HepG2 (cell line): Measurements from ENCODE around the gene CCDC158. TPM values are rescaled to one million over a fixed set of nuclear protein-coding genes. Genes with fewer than 3 reads are reported as not detected.

ENCODE experiments used
- ATF6 ChIP-seq: sonication (generic); formaldehyde crosslinking; conservative IDR thresholded peaks from 2 replicates; pipeline ENCODE4 v1.4.0; 2020; ENCODE audit warnings: missing genetic modification reagents
- EEA1 ChIP-seq: sonication (generic); formaldehyde crosslinking; IDR thresholded peaks from 2 replicates; pipeline ENCODE4 v1.5.1; 2020; ENCODE audit warnings: mild to moderate bottlenecking, missing genetic modification reagents, borderline replicate concordance
- EHMT2 ChIP-seq: fragments of 200-600 bp; sonication (generic); IDR thresholded peaks from 2 replicates; pipeline ENCODE4 v1.7.0; 2017; ENCODE audit warnings: antibody characterized with exemption, low read depth, low read length, borderline replicate concordance
- EP300 ChIP-seq, 3 experiments: sonication (generic) in 1 of 3; formaldehyde crosslinking in 1 of 3; IDR thresholded peaks; 2 replicates each; pipeline versions ENCODE4 v1.5.1 to v1.6.1; 2011 to 2020; ENCODE audit warnings: low read depth in 2 of 3, low read length in 2 of 3, borderline replicate concordance in 1 of 3, improper control_type of control experiment in 1 of 3, mild to moderate bottlenecking in 1 of 3, missing genetic modification reagents in 1 of 3, moderate library complexity in 1 of 3
- ESRRA ChIP-seq: sonication (generic); formaldehyde crosslinking; IDR thresholded peaks from 2 replicates; pipeline ENCODE4 v1.5.1; 2020; ENCODE audit warnings: mild to moderate bottlenecking, low read depth, missing genetic modification reagents
- HNF1A ChIP-seq, 2 experiments: sonication (generic) in 1 of 2; formaldehyde crosslinking in 1 of 2; IDR thresholded peaks; 2 replicates each; pipeline versions ENCODE4 v1.4.0 to v1.6.1; 2016 to 2020; ENCODE audit warnings: borderline replicate concordance in 1 of 2, low read depth in 1 of 2, mild to moderate bottlenecking in 1 of 2, missing genetic modification reagents in 1 of 2
- HOXA9 ChIP-seq: sonication (generic); formaldehyde crosslinking; IDR thresholded peaks from 2 replicates; pipeline ENCODE4 v1.8.1; 2022; ENCODE audit warnings: missing genetic modification reagents, mild to moderate bottlenecking, moderate library complexity, borderline replicate concordance
- KDM6A ChIP-seq: IDR thresholded peaks from 2 replicates; pipeline ENCODE4 v1.6.1; 2016; ENCODE audit warnings: low read depth
- RORA ChIP-seq: sonication (generic); formaldehyde crosslinking; IDR thresholded peaks from 2 replicates; pipeline ENCODE4 v1.5.0; 2020; ENCODE audit warnings: mild to moderate bottlenecking, missing genetic modification reagents, moderate library complexity
- SMAD3 ChIP-seq: sonication (generic); formaldehyde crosslinking; IDR thresholded peaks from 2 replicates; pipeline ENCODE4 v1.4.0; 2020; ENCODE audit warnings: missing genetic modification reagents
- YEATS4 ChIP-seq: sonication (generic); formaldehyde crosslinking; IDR thresholded peaks from 2 replicates; pipeline ENCODE4 v1.4.0; 2020; ENCODE audit warnings: missing genetic modification reagents, borderline replicate concordance
- ZBTB46 ChIP-seq: sonication (generic); formaldehyde crosslinking; IDR thresholded peaks from 2 replicates; pipeline ENCODE4 v1.4.0; 2020; ENCODE audit warnings: mild to moderate bottlenecking, missing genetic modification reagents, borderline replicate concordance
- ZBTB7B ChIP-seq: sonication (generic); formaldehyde crosslinking; IDR thresholded peaks from 2 replicates; pipeline ENCODE4 v1.4.0; 2020; ENCODE audit warnings: missing genetic modification reagents
- ZFX ChIP-seq: sonication (generic); formaldehyde crosslinking; IDR thresholded peaks from 2 replicates; pipeline ENCODE4 v1.4.0; 2020; ENCODE audit warnings: mild to moderate bottlenecking, low read depth, missing genetic modification reagents, moderate library complexity
- ZNF776 ChIP-seq: sonication (generic); formaldehyde crosslinking; IDR thresholded peaks from 2 replicates; pipeline ENCODE4 v1.4.0; 2020; ENCODE audit warnings: mild to moderate bottlenecking, missing genetic modification reagents
- polyA plus RNA-seq, 8 experiments: library from polyadenylated mRNA; depleted of rRNA in 3 of 8; stranded (reverse) in 7 of 8; unstranded in 1 of 8; fragments of >200 nt; fragmentation: Illumina TruSeq in 4 of 8; extraction: Trizol in 4 of 8; gene quantifications; 2 replicates each; pipeline versions ENCODE4 v1.2.1 to v1.2.3, GENCODE V29; 2011 to 2016; ENCODE audit warnings: low read depth in 4 of 8, missing spikeins in 1 of 8, mixed read lengths in 1 of 8; ENCODE audit not compliant: insufficient read depth in 1 of 8
- total RNA-seq, 5 experiments: library from RNA; depleted of rRNA; stranded (reverse); fragments of >200 nt; fragmentation: Illumina TruSeq; extraction: Trizol; gene quantifications; 2 replicates each; pipeline ENCODE4 v1.2.3, GENCODE V29; 2016; ENCODE audit warnings: low read depth in 1 of 5
- TF ChIP-seq, protein P1 (sequence below): sonication (generic); formaldehyde crosslinking; IDR thresholded peaks from 2 replicates; pipeline ENCODE4 v1.4.0; 2020; ENCODE audit warnings: missing genetic modification reagents

CCDC158 gene
- total and polyA plus RNA-seq, 2 of the 13 experiments (the other 11 are each of a cell fraction or from before 2014, with no cell fraction given) = not detected

DNA sequence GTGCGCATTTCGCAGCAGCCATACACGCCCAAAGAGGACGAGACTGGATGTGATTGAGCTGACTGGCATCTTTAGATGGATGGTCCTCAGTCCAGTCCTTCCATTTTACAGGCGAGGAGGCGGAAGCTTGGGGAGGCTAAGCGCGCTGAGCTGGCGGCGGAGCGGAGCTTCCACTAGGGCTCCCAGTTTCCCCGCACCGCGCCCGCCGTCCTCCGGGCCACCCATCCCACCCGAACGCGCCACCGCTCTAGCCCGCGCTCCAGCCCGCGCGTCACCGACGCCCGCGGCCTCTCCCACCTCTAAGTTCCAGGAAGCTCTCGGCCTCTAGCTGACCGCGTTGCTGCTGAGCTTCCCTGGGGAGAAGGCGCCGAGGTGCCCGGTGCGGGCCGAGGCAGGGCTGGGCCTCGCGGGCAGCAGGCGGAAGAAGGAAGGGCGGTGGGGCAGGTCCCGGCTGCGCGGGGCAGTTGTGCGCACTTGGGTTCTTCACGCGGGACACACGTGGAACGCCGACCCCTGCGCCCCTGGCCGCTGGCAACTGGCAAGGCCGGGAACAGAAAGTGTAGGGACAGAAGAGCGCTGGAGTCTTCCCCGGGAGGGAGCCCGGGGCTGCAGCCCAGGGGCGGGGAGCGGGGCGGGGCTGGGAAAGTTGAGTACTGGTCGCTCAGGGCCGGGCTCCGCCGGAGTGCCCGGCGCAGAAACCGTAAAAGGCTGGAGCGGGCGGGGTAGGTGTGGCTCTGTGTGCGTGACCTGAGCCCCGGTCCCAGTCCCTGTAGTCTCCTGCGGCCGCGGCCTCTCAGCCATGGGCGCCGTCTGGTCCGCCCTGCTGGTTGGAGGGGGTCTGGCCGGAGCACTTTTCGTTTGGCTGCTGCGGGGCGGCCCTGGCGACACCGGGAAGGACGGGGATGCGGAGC lies 114.7 kb downstream of the CCDC158 start, which contains the start of gene STBD1 (continued):
- TF ChIP-seq ZBTB46 (CRISPR knock-in tag) (no peak), ESRRA (CRISPR knock-in tag) (0 out of 2 replicates have a peak, but pooled peaks have one; percentile 16), ATF6 (no peak), EHMT2 (no peak), ZNF776 (CRISPR knock-in tag) (no peak), EP300 (IDR thresholded peaks at IDR 0.05; ENCODE audit: low read depth in 2 of 2, low read length in 2 of 2) (no peak), EP300 (CRISPR knock-in tag; IDR thresholded peaks at IDR 0.05; ENCODE audit: borderline replicate concordance) (0 out of 2 replicates have a peak, but pooled peaks have one; percentile 41), SMAD3 (CRISPR knock-in tag) (no peak), HNF1A (IDR thresholded peaks at IDR 0.05; ENCODE audit: low read depth) (no peak), HNF1A (CRISPR knock-in tag; IDR thresholded peaks at IDR 0.05; ENCODE audit: borderline replicate concordance) (peak; percentile 60; the same call in 1 of the 2 replicates), ZBTB7B (CRISPR knock-in tag) (peak; percentile 25; the same call in 1 of the 2 replicates), RORA (CRISPR knock-in tag) (no peak), YEATS4 (CRISPR knock-in tag) (peak; percentile 83), ZFX (peak; percentile 95), EEA1 (no peak), KDM6A (no peak), HOXA9 (CRISPR knock-in tag) (peak; percentile 82)
- TF ChIP-seq, protein P1, sequence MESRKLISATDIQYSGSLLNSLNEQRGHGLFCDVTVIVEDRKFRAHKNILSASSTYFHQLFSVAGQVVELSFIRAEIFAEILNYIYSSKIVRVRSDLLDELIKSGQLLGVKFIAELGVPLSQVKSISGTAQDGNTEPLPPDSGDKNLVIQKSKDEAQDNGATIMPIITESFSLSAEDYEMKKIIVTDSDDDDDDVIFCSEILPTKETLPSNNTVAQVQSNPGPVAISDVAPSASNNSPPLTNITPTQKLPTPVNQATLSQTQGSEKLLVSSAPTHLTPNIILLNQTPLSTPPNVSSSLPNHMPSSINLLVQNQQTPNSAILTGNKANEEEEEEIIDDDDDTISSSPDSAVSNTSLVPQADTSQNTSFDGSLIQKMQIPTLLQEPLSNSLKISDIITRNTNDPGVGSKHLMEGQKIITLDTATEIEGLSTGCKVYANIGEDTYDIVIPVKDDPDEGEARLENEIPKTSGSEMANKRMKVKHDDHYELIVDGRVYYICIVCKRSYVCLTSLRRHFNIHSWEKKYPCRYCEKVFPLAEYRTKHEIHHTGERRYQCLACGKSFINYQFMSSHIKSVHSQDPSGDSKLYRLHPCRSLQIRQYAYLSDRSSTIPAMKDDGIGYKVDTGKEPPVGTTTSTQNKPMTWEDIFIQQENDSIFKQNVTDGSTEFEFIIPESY = no peak
